Thoracic aorta (tissue), 2 donors: Measurements from ENCODE around the gene SNRPB2. TPM values are rescaled to one million over a fixed set of nuclear protein-coding genes. Genes with fewer than 3 reads are reported as not detected.

Source experiments
- ATAC-seq: fragments of 150-250 bp; one replicate; pipeline ENCODE4 v1.8.0; 2017; ENCODE audit warnings: low read depth; ENCODE audit not compliant: insufficient number of reproducible peaks, low FRiP score
- DNase-seq: peaks from one replicate; pipeline ENCODE4 v3.0.0-alpha.2; 2020; ENCODE audit warnings: low spot score
- H3K27ac ChIP-seq, 2 donors: fragments of 200-600 bp; sonication (generic); 1 replicate in 1 of 2; 2 replicates in 1 of 2; pipeline ENCODE4 v1.5.1; 2016; ENCODE audit warnings: mild to moderate bottlenecking in 2 of 2, moderate library complexity in 2 of 2
- H3K27me3 ChIP-seq: fragments of 200-600 bp; sonication (generic); replicated peaks from 2 replicates; pipeline ENCODE4 v1.6.0; 2016; ENCODE audit warnings: mild to moderate bottlenecking; ENCODE audit not compliant: insufficient read depth
- H3K36me3 ChIP-seq: fragments of 200-600 bp; sonication (generic); one replicate; pipeline ENCODE4 v1.5.1; 2016
- H3K4me1 ChIP-seq, 2 donors: fragments of 200-600 bp; sonication (generic); 1 replicate in 1 of 2; 2 replicates in 1 of 2; pipeline versions ENCODE4 v1.5.1 to v1.6.0; 2016; ENCODE audit warnings: low read depth in 2 of 2, mild to moderate bottlenecking in 1 of 2; ENCODE audit not compliant: control insufficient read depth in 1 of 2
- H3K4me3 ChIP-seq: fragments of 200-600 bp; sonication (generic); 2 replicates; pipeline ENCODE4 v1.5.1; 2016; ENCODE audit warnings: mild to moderate bottlenecking
- H3K9me3 ChIP-seq: fragments of 200-600 bp; sonication (generic); 2 replicates; pipeline ENCODE4 v1.5.1; 2016
- total RNA-seq, 2 donors: library from RNA; depleted of rRNA; stranded (reverse); fragments of >200 nt; gene quantifications; one replicate each; pipeline versions ENCODE4 v1.1.0 to v1.2.3, GENCODE V29; 2016
- TF ChIP-seq, protein P1 (sequence below): fragments of 200-600 bp; sonication (generic); IDR thresholded peaks from one replicate; pipeline ENCODE4 v1.5.1; 2019; ENCODE audit warnings: antibody characterized with exemption

SNRPB2 gene
- total RNA-seq, 2 donors from 2014 or later, result 14.9 to 25.6 TPM

DNA sequence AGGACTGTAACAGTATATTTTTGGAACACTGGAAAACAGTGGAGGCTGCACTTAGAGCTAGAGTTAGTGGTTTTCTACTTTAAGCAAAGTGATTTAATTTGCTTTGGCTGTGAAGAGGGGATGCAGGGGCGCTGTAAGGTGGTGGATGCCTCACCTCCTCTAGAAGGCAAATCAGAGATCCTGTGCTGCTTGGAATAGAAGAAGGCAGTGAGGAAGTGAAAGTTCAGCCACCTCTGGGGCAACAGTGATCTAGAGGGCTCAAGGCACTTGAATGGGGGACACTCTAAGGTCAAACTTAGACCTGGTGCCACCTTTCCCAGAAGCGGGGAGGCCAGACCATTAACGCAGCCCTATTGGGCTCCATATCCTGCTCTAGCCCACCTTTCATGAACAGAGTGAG is 19.0 kb upstream of the SNRPB2 start:
- no peak overlapping the region for H3K27ac ChIP-seq
- H3K27me3 ChIP-seq, result no peaks in the 10 kb centered on the region
- no peaks in the 10 kb centered on the region for H3K36me3 ChIP-seq
- H3K4me1 ChIP-seq, result no peaks in the 10 kb centered on the region
- TF ChIP-seq, protein P1, sequence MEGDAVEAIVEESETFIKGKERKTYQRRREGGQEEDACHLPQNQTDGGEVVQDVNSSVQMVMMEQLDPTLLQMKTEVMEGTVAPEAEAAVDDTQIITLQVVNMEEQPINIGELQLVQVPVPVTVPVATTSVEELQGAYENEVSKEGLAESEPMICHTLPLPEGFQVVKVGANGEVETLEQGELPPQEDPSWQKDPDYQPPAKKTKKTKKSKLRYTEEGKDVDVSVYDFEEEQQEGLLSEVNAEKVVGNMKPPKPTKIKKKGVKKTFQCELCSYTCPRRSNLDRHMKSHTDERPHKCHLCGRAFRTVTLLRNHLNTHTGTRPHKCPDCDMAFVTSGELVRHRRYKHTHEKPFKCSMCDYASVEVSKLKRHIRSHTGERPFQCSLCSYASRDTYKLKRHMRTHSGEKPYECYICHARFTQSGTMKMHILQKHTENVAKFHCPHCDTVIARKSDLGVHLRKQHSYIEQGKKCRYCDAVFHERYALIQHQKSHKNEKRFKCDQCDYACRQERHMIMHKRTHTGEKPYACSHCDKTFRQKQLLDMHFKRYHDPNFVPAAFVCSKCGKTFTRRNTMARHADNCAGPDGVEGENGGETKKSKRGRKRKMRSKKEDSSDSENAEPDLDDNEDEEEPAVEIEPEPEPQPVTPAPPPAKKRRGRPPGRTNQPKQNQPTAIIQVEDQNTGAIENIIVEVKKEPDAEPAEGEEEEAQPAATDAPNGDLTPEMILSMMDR, result no peak
- ATAC-seq (no peak), DNase-seq (no peak)
- H3K9me3 ChIP-seq, result no peaks in the 10 kb centered on the region
- H3K4me3 ChIP-seq, result no peak overlapping the region

DNA sequence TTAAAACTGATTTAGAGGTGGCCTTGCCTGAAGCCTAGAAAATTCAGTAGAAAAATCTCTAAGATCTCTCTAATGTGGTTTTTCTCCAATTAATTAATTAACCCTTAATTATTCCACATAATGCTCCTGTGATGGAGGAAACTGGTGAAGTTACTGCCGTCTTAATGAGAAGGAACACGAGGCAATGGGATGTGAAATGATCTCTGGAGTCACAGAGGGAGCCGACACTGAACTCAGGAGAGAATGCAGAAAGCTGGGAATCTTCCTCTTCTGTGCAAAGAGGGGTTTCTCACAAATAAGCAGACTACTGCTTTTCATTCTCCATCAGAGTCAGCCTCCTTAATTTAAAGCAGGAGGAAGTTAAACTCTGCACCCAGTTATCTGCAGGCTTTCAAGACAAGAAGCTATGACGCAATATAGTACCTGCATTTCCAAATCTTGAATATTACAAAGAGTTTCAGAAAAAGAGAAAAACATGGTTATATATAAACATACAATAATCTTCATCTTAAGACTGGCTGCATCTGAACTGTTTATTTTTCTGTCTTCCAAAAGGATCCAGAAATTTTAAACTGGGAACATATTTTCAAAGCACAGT is 18.1 kb upstream of the SNRPB2 start:
- Histone ChIP-seq H3K36me3 (no peaks in the 10 kb centered on the region), H3K4me3 (no peak overlapping the region), H3K9me3 (no peaks in the 10 kb centered on the region), H3K27ac (no peak overlapping the region), H3K27me3 (no peaks in the 10 kb centered on the region), H3K4me1 (no peaks in the 10 kb centered on the region)
- TF ChIP-seq, protein P1, result no peak
- no peak for ATAC-seq
- no peak for DNase-seq

- H3K4me3 ChIP-seq, result no peak overlapping the region
- no peak for DNase-seq
- H3K9me3 ChIP-seq, result no peaks in the 10 kb centered on the region
- no peaks in the 10 kb centered on the region for H3K4me1 ChIP-seq
- no peaks in the 10 kb centered on the region for H3K36me3 ChIP-seq
- H3K27ac ChIP-seq, result no peak overlapping the region
- H3K27me3 ChIP-seq, result no peaks in the 10 kb centered on the region
- TF ChIP-seq, protein P1, result no peak
- no peak for ATAC-seq
Observed at GRCh38 chr20:16712511-16712947, 17.3 kb upstream of the SNRPB2 start.

GRCh38 chr20:16713066-16713465 is 16.8 kb upstream of the SNRPB2 start:
- ATAC-seq (no peak), DNase-seq (no peak)
- H3K9me3 ChIP-seq, result no peaks in the 10 kb centered on the region
- no peaks in the 10 kb centered on the region for H3K36me3 ChIP-seq
- TF ChIP-seq, protein P1, result no peak
- H3K4me1 ChIP-seq, result no peaks in the 10 kb centered on the region
- no peaks in the 10 kb centered on the region for H3K27me3 ChIP-seq
- H3K4me3 ChIP-seq, result no peak overlapping the region
- H3K27ac ChIP-seq, result no peak overlapping the region

- H3K36me3 ChIP-seq, result no peaks in the 10 kb centered on the region
- ATAC-seq, result no peak
- no peak for DNase-seq
- H3K4me1 ChIP-seq, result no peaks in the 10 kb centered on the region
- H3K27me3 ChIP-seq, result no peaks in the 10 kb centered on the region
- H3K9me3 ChIP-seq, result no peaks in the 10 kb centered on the region
- no peak overlapping the region for H3K27ac ChIP-seq
- no peak overlapping the region for H3K4me3 ChIP-seq
- TF ChIP-seq, protein P1, result no peak
Observed at GRCh38 chr20:16714242-16714641, 15.6 kb upstream of the SNRPB2 start.
